Upper lobe of left lung (tissue), 6 donors: ENCODE results near the gene CES4A. TPM values are rescaled to one million over a fixed set of nuclear protein-coding genes. Genes with fewer than 3 reads are reported as not detected.

Source experiments
- ATAC-seq, 2 donors: fragments of 200-7000 bp; cut with Tn5 transposase; one replicate each; pipeline ENCODE4 v1.9.1; 2022; ENCODE audit warnings: mild to moderate bottlenecking in 2 of 2, moderate library complexity in 2 of 2; ENCODE audit not compliant: low FRiP score in 2 of 2
- DNase-seq, 2 donors: peaks; one replicate each; pipeline ENCODE4 v3.0.0-alpha.2; 2019 to 2020
- H3K27ac ChIP-seq, 4 donors: fragments of 200-600 bp; sonication (generic); one replicate each; pipeline ENCODE4 v1.5.1; 2016 to 2019
- H3K27me3 ChIP-seq, 4 donors: fragments of 200-600 bp; sonication (generic); one replicate each; pipeline ENCODE4 v1.5.1; 2017 to 2019
- H3K36me3 ChIP-seq, 4 donors: fragments of 200-600 bp; sonication (generic); one replicate each; pipeline ENCODE4 v1.5.1; 2016 to 2019
- H3K4me1 ChIP-seq, 4 donors: fragments of 200-600 bp; sonication (generic); one replicate each; pipeline ENCODE4 v1.5.1; 2018 to 2019
- H3K4me3 ChIP-seq, 4 donors: fragments of 200-600 bp; sonication (generic); one replicate each; pipeline ENCODE4 v1.5.1; 2017 to 2019; ENCODE audit warnings: mild to moderate bottlenecking in 2 of 4, moderate library complexity in 1 of 4
- H3K9me3 ChIP-seq, 4 donors: fragments of 200-600 bp; sonication (generic); one replicate each; pipeline ENCODE4 v1.5.1; 2018 to 2019
- EP300 ChIP-seq, 4 donors: sonication (generic); formaldehyde crosslinking; IDR thresholded peaks; one replicate each; pipeline ENCODE4 v1.5.1; 2017; ENCODE audit warnings: antibody characterized with exemption in 4 of 4, control low read depth in 2 of 4
- POLR2A ChIP-seq, 4 donors: fragments of 450-650 bp; IDR thresholded peaks; one replicate each; pipeline ENCODE4 v1.5.1; 2016 to 2017; ENCODE audit warnings: antibody characterized with exemption in 4 of 4, mild to moderate bottlenecking in 2 of 4
- POLR2AphosphoS5 ChIP-seq, 2 donors: sonication (generic); formaldehyde crosslinking; IDR thresholded peaks; one replicate each; pipeline ENCODE4 v1.5.1; 2017; ENCODE audit warnings: antibody characterized with exemption in 2 of 2
- WGBS, 2 donors: methylation state at CpG; one replicate each; pipeline ENCODE4 v1.1.5; 2017 to 2018; 5-methylcytosine and 5-hydroxymethylcytosine counted together
- total RNA-seq, 6 donors: library from RNA; depleted of rRNA in 4 of 6; stranded (reverse); fragments of >200 nt in 4 of 6; gene quantifications; one replicate each; pipeline versions ENCODE4 v1.1.0 to v1.2.1, GENCODE V29; 2016 to 2021
- TF ChIP-seq, protein P1 (sequence below), 6 experiments: fragments of 450-650 bp in 4 of 6; fragments of 200-600 bp in 2 of 6; sonication (generic) in 2 of 6; IDR thresholded peaks; one replicate each; pipeline ENCODE4 v1.5.1; 2016 to 2019; ENCODE audit warnings: antibody characterized with exemption in 6 of 6
- donor health status: DM: no; HTN: no; CAD: no; lungs with moderate emphysema.
- donor health status: DM: no; HTN: yes; CAD: no; lungs with severe emphysema.

CES4A gene
- total RNA-seq, 6 donors from 2014 or later = 9.9 to 39.7 (median 20.2) TPM

DNA sequence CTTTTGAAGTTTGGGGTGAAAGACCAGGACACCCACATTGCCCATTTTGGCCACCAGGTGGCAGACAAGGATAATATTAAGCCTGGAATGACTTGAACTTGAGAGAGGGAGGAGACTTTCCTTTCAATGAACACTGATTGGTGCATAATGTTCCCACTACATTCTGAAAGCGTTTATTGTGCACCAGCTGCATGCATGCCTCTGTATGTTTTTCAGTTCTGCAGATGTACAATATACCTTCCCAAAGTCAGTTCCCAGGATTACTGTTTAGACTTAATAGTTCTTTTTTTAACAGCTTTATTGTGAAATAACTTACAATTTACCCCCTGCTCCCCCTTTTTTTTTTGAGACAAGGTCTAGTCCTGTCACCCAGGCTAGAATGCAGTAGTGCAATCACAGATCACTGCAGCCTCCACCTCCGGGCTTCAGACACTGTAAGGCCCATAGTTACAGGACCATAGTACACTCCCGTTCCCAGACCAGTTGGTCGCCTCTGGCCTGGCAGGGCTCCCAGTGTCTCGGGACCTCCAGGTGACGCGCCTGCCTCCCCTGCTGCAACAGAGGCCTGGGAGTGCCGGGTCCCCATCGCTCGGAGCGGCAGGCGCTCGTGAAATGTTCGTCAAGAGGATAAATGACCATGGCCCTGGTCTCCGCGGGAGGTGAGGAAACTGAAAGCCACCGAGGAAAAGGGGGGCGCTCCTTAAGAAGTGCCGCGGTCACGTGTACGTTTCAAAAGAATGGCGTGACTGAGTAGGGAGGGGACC lies 40.9 kb upstream of the CES4A start:
- H3K36me3 ChIP-seq = peaks cover 2 to 17% (median 14%) of the 10 kb centered on the region in 4 donors
- peaks cover 0 to 7% (median 0%) of the 10 kb centered on the region in 4 donors for H3K27me3 ChIP-seq
- H3K4me3 ChIP-seq = peak overlapping the region; percentile 28 to 60 (median 52)
- no peaks in the 10 kb centered on the region for H3K9me3 ChIP-seq
- peak; percentile 81 for DNase-seq
- no peak overlapping the region for H3K27ac ChIP-seq
- TF ChIP-seq, protein P1, sequence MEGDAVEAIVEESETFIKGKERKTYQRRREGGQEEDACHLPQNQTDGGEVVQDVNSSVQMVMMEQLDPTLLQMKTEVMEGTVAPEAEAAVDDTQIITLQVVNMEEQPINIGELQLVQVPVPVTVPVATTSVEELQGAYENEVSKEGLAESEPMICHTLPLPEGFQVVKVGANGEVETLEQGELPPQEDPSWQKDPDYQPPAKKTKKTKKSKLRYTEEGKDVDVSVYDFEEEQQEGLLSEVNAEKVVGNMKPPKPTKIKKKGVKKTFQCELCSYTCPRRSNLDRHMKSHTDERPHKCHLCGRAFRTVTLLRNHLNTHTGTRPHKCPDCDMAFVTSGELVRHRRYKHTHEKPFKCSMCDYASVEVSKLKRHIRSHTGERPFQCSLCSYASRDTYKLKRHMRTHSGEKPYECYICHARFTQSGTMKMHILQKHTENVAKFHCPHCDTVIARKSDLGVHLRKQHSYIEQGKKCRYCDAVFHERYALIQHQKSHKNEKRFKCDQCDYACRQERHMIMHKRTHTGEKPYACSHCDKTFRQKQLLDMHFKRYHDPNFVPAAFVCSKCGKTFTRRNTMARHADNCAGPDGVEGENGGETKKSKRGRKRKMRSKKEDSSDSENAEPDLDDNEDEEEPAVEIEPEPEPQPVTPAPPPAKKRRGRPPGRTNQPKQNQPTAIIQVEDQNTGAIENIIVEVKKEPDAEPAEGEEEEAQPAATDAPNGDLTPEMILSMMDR (IDR thresholded peaks at IDR 0.05) = peak; percentile 86 to 93 (median 88)
- TF ChIP-seq POLR2AphosphoS5 (IDR thresholded peaks at IDR 0.05) (no peak), POLR2A (IDR thresholded peaks at IDR 0.05) (peak in 1 of 4 donors; percentile 5)
- peaks cover 14 to 19% (median 17%) of the 10 kb centered on the region in 4 donors for H3K4me1 ChIP-seq
- peak; percentile 90 to 93 for ATAC-seq
- WGBS, 2 donors = 0 to 7% methylated on average over 17 to 22 of the region's 23 CpGs

DNA sequence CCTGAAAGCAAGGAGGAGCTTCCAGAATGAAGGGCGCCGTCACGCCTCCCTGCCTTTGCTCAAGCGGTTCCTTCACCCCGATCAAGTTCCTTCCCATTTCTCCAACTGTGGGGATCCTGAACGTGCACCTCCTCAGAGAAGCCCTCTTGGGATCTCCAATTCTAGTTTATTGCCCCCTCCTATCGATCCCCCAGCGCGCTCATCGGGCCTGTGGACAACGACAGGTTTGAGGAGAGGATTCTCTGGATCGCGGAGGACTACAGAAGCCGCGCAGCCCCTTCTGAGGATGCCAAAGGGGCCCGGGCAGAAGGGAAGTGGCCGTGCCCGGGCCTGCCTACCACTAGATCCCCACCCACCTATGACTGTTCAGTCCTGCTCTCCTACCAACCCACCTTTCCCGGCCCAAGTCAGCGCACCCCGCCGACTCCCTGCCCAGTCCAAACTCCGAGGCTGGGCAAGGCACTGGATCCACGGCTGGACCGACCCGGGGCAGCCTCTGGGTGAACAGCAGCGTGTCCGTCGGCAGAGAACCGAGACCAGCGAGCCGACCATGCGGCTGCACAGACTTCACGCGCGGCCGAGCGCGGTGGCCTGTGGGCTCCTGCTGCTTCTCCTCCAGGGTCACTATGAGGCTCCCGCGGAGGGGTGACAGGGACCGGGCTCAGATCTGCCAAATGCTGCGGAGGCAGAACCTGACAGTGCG lies 40.1 kb upstream of the CES4A start:
- peak overlapping the region; percentile 10 to 60 (median 52) for H3K4me3 ChIP-seq
- peaks cover 0 to 7% (median 0%) of the 10 kb centered on the region in 4 donors for H3K27me3 ChIP-seq

DNA sequence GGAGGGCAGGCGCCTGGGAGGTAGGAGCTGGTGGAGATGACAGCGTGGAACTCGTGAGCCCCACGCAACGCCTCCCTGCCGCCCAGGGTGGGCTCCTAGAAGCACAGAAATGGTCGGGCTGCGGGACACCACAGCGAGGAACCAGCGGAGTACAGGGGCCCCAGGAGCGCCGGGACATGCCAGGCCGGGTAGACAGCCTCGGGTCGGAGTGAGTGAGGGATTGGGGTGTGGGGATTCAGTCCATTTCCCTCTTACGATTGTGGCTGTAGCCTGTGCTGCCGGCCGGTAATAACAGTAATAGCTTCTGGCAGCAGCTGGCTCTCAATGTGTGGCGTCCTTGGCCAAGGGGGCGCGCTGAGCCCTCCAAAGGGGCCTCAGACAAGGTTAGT lies 39.6 kb upstream of the CES4A start:
- peak overlapping the region in 3 of 4 donors; percentile 47 to 60 (median 56) for H3K4me3 ChIP-seq
- TF ChIP-seq POLR2AphosphoS5 (IDR thresholded peaks at IDR 0.05) = no peak
- TF ChIP-seq EP300 (IDR thresholded peaks at IDR 0.05) = no peak
- TF ChIP-seq POLR2A (IDR thresholded peaks at IDR 0.05) = no peak
- TF ChIP-seq, protein P1 (IDR thresholded peaks at IDR 0.05) = no peak

More for the DNA sequence above, 40.1 kb upstream of the CES4A start:
- Histone ChIP-seq H3K36me3 (peaks cover 0 to 9% (median 6%) of the 10 kb centered on the region in 4 donors), H3K4me1 (peaks cover 14 to 19% (median 17%) of the 10 kb centered on the region in 4 donors), H3K27ac (no peak overlapping the region), H3K9me3 (no peaks in the 10 kb centered on the region)
- DNase-seq (peak in 1 of 2 donors; percentile 88), ATAC-seq (peak; percentile 56)
- no peak for TF ChIP-seq POLR2AphosphoS5 (IDR thresholded peaks at IDR 0.05)
- TF ChIP-seq POLR2A (IDR thresholded peaks at IDR 0.05) = no peak
- TF ChIP-seq, protein P1 (IDR thresholded peaks at IDR 0.05) = no peak
- 0 to 7% methylated on average over 11 to 43 of the region's 44 CpGs for WGBS, 2 donors

DNA sequence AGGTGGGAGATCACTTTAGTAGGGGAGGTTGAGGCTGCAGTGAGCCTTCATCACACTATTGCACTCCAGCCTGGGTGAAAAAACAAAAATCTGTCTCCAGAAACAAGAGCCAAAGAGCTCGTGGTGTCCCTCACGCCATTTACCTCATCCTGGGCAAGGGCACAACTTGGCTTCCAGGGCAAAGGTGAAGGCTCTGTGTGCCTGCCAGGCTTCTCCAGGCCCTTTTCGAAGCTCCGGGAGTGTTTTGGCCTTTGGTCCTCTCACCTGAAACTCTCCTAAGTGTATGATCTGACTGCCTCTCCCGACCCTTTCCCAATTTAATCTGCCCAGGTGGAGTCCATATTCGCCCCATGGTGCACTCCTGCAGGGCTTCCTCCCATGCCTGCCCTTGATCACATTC lies 38.9 kb upstream of the CES4A start:
- peaks cover 0 to 7% (median 0%) of the 10 kb centered on the region in 4 donors for H3K27me3 ChIP-seq
- H3K27ac ChIP-seq = no peak overlapping the region
- 81 to 84% methylated on average over 6 of the region's 6 CpGs for WGBS, 2 donors
- H3K4me1 ChIP-seq = peaks cover 14 to 19% (median 17%) of the 10 kb centered on the region in 4 donors
- ATAC-seq = no peak
- H3K36me3 ChIP-seq = no peaks in the 10 kb centered on the region
- no peak for DNase-seq
- TF ChIP-seq POLR2A (IDR thresholded peaks at IDR 0.05) (no peak), EP300 (IDR thresholded peaks at IDR 0.05) (no peak), POLR2AphosphoS5 (IDR thresholded peaks at IDR 0.05) (no peak)
- TF ChIP-seq, protein P1 (IDR thresholded peaks at IDR 0.05) = no peak
- no peak overlapping the region for H3K4me3 ChIP-seq
- H3K9me3 ChIP-seq = no peaks in the 10 kb centered on the region

More for the DNA sequence above, 39.6 kb upstream of the CES4A start:
- peak in 1 of 2 donors; percentile 59 for DNase-seq
- Histone ChIP-seq H3K27me3 (peaks cover 0 to 7% (median 0%) of the 10 kb centered on the region in 4 donors), H3K27ac (no peak overlapping the region), H3K9me3 (no peaks in the 10 kb centered on the region), H3K36me3 (peaks cover 0 to 3% (median under 1%) of the 10 kb centered on the region in 4 donors), H3K4me1 (peaks cover 14 to 19% (median 17%) of the 10 kb centered on the region in 4 donors)
- no peak for ATAC-seq
- 25% methylated on average over 21 of the region's 21 CpGs; no CpG with 5 or more reads in 1 of the 2 donors for WGBS, 2 donors
